ENCODE measurements around the gene GALNT2.

GALNT2 gene

DNA sequence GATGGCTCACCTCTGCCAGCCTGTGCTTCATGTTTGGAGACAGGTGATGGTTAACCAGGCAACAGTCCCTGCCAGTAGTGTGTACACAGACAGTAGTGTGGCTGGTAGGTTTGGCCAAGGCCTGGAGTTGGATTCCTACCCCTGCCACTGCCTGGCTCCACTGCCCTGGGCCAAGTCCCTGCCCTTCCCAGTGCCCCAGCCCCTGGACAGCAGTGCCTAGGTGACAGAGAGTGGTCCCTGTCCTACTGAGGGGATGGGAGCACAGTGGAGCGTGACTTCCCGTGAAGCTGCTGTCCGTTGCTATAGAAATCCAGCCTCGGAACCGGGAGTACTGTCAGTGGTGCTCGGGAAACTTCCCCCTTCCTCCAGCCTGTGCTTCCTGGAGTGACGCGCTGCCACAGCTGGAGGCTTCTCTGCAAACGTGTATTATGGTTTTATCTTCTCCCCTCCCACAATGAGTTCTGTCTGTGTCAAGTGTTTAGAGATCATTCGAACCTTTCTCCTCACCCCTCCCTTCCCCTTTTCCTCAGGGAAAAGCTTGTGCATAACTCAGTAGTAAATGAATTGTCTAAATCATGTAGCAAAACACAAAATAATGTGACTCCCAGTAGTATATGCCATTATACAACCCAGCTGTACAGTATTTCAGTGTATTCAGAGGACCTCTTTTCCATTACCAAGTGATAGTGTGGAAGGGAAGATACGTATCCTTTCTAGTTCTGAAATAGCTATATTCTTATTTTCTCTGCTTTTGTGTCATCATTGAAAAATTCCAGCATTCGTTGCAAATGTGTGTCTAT is 73.4 kb downstream of the GALNT2 start:
- no peak overlapping the region for H3K9ac ChIP-seq (ENCODE audit: low read length)
- no peaks in the 10 kb centered on the region for H3K27me3 ChIP-seq (ENCODE audit: low read length)
- no peaks in the 10 kb centered on the region for H3K9me2 ChIP-seq (replicated peaks; ENCODE audit: insufficient read depth, low read length)
- H2AFZ ChIP-seq (ENCODE audit: low read depth, low read length, severe bottlenecking), result no peak overlapping the region
- no peaks in the 10 kb centered on the region for H3K9me3 ChIP-seq (ENCODE audit: insufficient read depth, low read length)
- no peaks in the 10 kb centered on the region for H3K79me2 ChIP-seq (ENCODE audit: insufficient read depth, low read length)
- H3K4me3 ChIP-seq (ENCODE audit: insufficient read depth, low read length, poor library complexity, severe bottlenecking), result no peak overlapping the region
- H3F3A ChIP-seq (ENCODE audit: insufficient read depth), result no peaks in the 10 kb centered on the region
- H3K4me2 ChIP-seq (ENCODE audit: low read depth, low read length, poor library complexity, severe bottlenecking), result no peak overlapping the region
- no peaks in the 10 kb centered on the region for H3K36me3 ChIP-seq (ENCODE audit: low read length)
- H3K27ac ChIP-seq (ENCODE audit: low read depth, low read length), result no peak overlapping the region
- no peak for TF ChIP-seq EZH2phosphoT487 (conservative IDR thresholded peaks at IDR 0.05; ENCODE audit: low read length)
- TF ChIP-seq CTCF (IDR thresholded peaks at IDR 0.05; ENCODE audit: insufficient read depth, low read length, poor library complexity, severe bottlenecking), result no peak
- no peaks in the 10 kb centered on the region for H4K20me1 ChIP-seq (ENCODE audit: low read depth, low read length)

GRCh38 chr1:230141021-230141648 is 74.1 kb downstream of the GALNT2 start:
- Histone ChIP-seq H3K27me3 (ENCODE audit: low read length) (no peaks in the 10 kb centered on the region), H3K36me3 (ENCODE audit: low read length) (no peaks in the 10 kb centered on the region), H4K20me1 (ENCODE audit: low read depth, low read length) (no peaks in the 10 kb centered on the region), H3K9me2 (replicated peaks; ENCODE audit: insufficient read depth, low read length) (no peaks in the 10 kb centered on the region), H3F3A (ENCODE audit: insufficient read depth) (no peaks in the 10 kb centered on the region), H3K9me3 (ENCODE audit: insufficient read depth, low read length) (no peaks in the 10 kb centered on the region), H2AFZ (ENCODE audit: low read depth, low read length, severe bottlenecking) (no peak overlapping the region), H3K79me2 (ENCODE audit: insufficient read depth, low read length) (no peaks in the 10 kb centered on the region), H3K27ac (ENCODE audit: low read depth, low read length) (no peak overlapping the region), H3K4me2 (ENCODE audit: low read depth, low read length, poor library complexity, severe bottlenecking) (no peak overlapping the region), H3K9ac (ENCODE audit: low read length) (no peak overlapping the region), H3K4me3 (ENCODE audit: insufficient read depth, low read length, poor library complexity, severe bottlenecking) (no peak overlapping the region)
- TF ChIP-seq CTCF (IDR thresholded peaks at IDR 0.05; ENCODE audit: insufficient read depth, low read length, poor library complexity, severe bottlenecking) (no peak), EZH2phosphoT487 (conservative IDR thresholded peaks at IDR 0.05; ENCODE audit: low read length) (no peak)

DNA sequence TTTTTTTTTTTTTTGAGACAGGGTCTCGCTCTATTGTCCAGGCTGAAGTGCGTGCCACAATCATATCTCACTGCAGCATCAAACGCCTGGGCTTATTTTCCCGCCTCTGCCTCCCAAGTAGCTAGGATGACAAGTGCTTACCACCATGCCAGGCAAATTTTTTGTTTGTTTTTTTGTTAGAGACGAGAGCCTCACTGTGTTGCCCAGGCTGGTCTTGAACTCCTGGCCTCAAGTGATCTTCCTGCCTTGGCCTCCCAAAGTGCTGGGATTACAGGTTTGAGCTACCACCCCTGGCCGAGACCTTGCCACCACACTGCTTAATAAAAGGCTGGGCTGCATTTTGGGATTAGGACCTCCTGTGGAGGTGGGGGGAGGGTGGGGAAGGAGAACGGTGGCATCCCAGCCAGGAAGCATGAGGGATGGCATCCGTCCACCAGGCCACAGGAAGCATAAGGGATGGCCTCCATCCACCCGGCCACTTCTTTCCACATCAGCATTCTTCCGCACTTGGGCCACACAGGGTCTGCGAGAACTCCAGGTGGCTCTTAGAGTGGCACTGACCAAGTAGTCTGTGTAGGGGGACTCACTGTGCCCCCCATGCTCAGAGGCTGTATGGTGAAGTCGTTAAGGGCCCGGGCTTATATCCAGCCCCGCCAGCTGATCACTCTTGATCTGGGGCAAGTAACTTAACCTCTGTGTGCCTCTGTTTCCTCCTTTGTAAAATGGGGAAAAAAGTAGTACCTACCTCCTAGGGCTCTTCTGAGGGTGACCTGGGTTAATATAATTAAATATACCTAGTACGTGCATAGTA is 75.0 kb downstream of the GALNT2 start:
- Histone ChIP-seq H3K36me3 (ENCODE audit: low read length) (no peaks in the 10 kb centered on the region), H4K20me1 (ENCODE audit: low read depth, low read length) (no peaks in the 10 kb centered on the region), H3K79me2 (ENCODE audit: insufficient read depth, low read length) (no peaks in the 10 kb centered on the region), H3F3A (ENCODE audit: insufficient read depth) (no peaks in the 10 kb centered on the region), H3K27ac (ENCODE audit: low read depth, low read length) (no peak overlapping the region), H3K9me3 (ENCODE audit: insufficient read depth, low read length) (no peaks in the 10 kb centered on the region), H3K9ac (ENCODE audit: low read length) (no peak overlapping the region), H3K4me3 (ENCODE audit: insufficient read depth, low read length, poor library complexity, severe bottlenecking) (no peak overlapping the region), H3K27me3 (ENCODE audit: low read length) (no peaks in the 10 kb centered on the region), H3K4me2 (ENCODE audit: low read depth, low read length, poor library complexity, severe bottlenecking) (no peak overlapping the region), H2AFZ (ENCODE audit: low read depth, low read length, severe bottlenecking) (no peak overlapping the region), H3K9me2 (replicated peaks; ENCODE audit: insufficient read depth, low read length) (no peaks in the 10 kb centered on the region)
- TF ChIP-seq EZH2phosphoT487 (conservative IDR thresholded peaks at IDR 0.05; ENCODE audit: low read length) (no peak), CTCF (IDR thresholded peaks at IDR 0.05; ENCODE audit: insufficient read depth, low read length, poor library complexity, severe bottlenecking) (no peak)
